ENCODE measurements around the gene CORO1C. TPM values are rescaled to one million over a fixed set of nuclear protein-coding genes. Genes with fewer than 3 reads are reported as not detected.

The CORO1C gene
- polyA plus RNA-seq, 4 donors, result 56.9 to 66.4 (median 59.4) TPM

- DNase-seq (ENCODE audit: low read depth in 4 of 4, low spot score in 3 of 4), result no peak
Observed at GRCh38 chr12:108605690-108606406, 125.5 kb downstream of the CORO1C start.

GRCh38 chr12:108605000-108605689 lies 126.2 kb downstream of the CORO1C start:
- DNase-seq (ENCODE audit: low read depth in 4 of 4, low spot score in 3 of 4), result no peak

- DNase-seq (ENCODE audit: low read depth in 4 of 4, low spot score in 3 of 4), result no peak
Observed at GRCh38 chr12:108604208-108604941, 126.9 kb downstream of the CORO1C start.

DNA sequence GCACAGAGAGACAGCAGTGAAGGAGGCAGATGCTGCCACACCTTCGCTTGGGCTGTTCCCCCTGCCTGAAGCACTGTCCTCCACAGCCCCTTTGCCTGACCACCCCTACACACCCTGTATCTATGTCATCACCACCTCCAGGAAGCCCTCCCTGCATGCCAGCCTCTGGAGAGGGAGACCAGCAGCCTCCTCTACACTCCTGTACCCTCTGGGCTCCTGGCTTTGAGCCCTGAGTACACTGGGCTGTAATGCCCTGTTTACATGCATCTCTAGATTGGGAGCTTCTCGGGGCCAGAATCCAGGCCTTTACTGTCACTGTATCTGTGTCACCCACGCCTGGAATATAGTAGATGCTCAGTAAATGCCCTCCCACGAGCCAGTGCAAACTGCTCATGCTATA lies 127.6 kb downstream of the CORO1C start:
- DNase-seq (ENCODE audit: low read depth in 4 of 4, low spot score in 3 of 4), result no peak

GRCh38 chr12:108602976-108603704 lies 128.2 kb downstream of the CORO1C start:
- DNase-seq (ENCODE audit: low read depth in 4 of 4, low spot score in 3 of 4), result no peak

GRCh38 chr12:108602209-108602705 lies 129.1 kb downstream of the CORO1C start:
- no peak for DNase-seq (ENCODE audit: low read depth in 4 of 4, low spot score in 3 of 4)

DNA sequence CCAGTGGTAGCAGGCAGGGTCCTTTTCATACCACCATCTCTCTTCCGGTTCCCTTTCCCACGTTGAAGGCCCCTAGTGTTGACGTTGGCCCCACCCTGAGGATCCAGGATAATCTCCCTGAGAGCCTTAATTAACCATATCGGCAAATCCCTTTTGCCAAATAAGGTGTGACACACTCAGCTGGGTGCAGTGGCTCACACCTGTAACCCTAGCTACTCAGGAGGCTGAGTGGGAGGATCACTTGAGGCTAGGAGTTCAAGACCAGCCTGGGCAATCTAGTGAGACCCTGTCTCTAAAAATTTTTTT lies 130.7 kb downstream of the CORO1C start:
- DNase-seq (ENCODE audit: low read depth in 4 of 4, low spot score in 3 of 4), result no peak

DNA sequence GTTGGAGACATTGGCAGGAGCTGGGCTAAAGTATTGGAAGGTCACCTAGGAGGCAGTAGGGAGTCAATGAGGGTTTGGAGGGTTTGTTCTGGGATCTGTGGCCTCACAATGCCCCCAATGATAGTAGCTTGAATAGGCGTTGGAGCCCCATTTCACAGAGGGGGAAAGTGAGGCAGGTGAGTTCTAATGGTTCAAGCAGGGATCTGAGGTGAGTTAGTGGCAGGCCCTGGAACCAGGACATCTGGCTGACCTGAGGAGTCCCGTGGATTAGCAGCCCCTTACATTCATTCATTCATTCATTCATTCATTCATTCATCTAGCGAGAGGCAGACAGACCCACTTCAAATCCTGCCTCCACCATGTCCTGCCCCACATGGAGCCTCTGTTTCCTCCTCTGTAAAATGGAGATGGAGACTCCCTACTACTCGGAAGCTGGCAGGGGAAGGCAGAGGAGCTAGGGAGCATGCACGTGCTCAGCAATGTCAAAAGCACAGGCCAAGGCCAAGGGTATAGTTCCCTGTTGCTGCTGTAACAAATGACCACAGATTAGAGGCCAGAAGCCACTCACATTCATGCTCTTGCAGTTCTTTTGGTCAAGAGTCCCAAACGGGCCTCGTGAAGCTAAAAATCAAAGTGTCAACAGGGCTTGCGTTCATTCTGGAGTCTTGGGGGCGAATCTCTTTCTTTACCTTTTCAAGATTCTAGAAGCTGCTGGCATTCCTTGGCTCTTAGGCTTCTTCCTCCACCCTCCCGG lies 131.2 kb downstream of the CORO1C start:
- no peak for DNase-seq (ENCODE audit: low read depth in 4 of 4, low spot score in 3 of 4)

DNA sequence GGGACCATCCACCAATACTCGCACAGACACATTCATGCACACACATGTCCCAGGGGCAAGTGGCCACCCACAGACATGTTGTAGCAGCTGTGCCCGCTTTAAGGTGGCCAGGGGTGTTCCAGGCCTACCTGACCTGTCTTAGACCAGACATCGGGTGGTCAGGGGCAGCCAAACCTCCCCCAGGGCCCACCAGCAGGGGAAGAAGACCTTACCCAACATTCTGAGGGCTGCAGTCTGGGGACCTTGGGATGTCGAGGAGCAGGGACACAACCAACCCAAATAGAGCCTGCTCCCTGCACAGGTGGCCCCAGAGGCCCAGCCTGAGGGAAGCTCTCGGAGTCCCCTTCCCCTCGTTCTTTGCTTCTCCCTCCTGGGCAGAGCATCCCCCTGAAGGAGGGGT lies 131.8 kb downstream of the CORO1C start:
- DNase-seq (ENCODE audit: low read depth in 4 of 4, low spot score in 3 of 4), result no peak

GRCh38 chr12:108598553-108599250 lies 132.6 kb downstream of the CORO1C start:
- no peak for DNase-seq (ENCODE audit: low read depth in 4 of 4, low spot score in 3 of 4)

GRCh38 chr12:108597559-108598471 lies 133.5 kb downstream of the CORO1C start, which contains the start of gene TMEM119:
Gene TMEM119 (minus strand): TSS chr12:108598084. CDS start chr12:108592383, 5,701 bp downstream.
- DNase-seq (ENCODE audit: low read depth in 4 of 4, low spot score in 3 of 4), result peak in 3 of 4 donors; percentile 47 to 56 (median 53)

- no peak for DNase-seq (ENCODE audit: low read depth in 4 of 4, low spot score in 3 of 4)
Observed at GRCh38 chr12:108596854-108597558, 134.3 kb downstream of the CORO1C start.

GRCh38 chr12:108595711-108596647 lies 135.3 kb downstream of the CORO1C start:
- no peak for DNase-seq (ENCODE audit: low read depth in 4 of 4, low spot score in 3 of 4)
